ENCODE measurements around the gene KMT2A.

- TF ChIP-seq, protein P1, sequence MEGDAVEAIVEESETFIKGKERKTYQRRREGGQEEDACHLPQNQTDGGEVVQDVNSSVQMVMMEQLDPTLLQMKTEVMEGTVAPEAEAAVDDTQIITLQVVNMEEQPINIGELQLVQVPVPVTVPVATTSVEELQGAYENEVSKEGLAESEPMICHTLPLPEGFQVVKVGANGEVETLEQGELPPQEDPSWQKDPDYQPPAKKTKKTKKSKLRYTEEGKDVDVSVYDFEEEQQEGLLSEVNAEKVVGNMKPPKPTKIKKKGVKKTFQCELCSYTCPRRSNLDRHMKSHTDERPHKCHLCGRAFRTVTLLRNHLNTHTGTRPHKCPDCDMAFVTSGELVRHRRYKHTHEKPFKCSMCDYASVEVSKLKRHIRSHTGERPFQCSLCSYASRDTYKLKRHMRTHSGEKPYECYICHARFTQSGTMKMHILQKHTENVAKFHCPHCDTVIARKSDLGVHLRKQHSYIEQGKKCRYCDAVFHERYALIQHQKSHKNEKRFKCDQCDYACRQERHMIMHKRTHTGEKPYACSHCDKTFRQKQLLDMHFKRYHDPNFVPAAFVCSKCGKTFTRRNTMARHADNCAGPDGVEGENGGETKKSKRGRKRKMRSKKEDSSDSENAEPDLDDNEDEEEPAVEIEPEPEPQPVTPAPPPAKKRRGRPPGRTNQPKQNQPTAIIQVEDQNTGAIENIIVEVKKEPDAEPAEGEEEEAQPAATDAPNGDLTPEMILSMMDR (conservative IDR thresholded peaks at IDR 0.05; ENCODE audit: low read depth in 2 of 2), result no peak
- no peak for TF ChIP-seq EZH2 (IDR thresholded peaks at IDR 0.05; ENCODE audit: low read depth, unreplicated experiment)
- TF ChIP-seq EZH2phosphoT487 (IDR thresholded peaks at IDR 0.05; ENCODE audit: unreplicated experiment), result no peak
- no peak for TF ChIP-seq POLR2AphosphoS5 (IDR thresholded peaks at IDR 0.05; ENCODE audit: low read depth)
- TF ChIP-seq JUNB (IDR thresholded peaks at IDR 0.05; ENCODE audit: unreplicated experiment), result no peak
These were observed 11.1 kb downstream of the KMT2A start for GRCh38 chr11:118447423-118447822.
